Tongue (tissue), 2 donors: Measurements from ENCODE around the gene SMAD6. TPM values are rescaled to one million over a fixed set of nuclear protein-coding genes. Genes with fewer than 3 reads are reported as not detected.

Experiments used
- DNase-seq: peaks from one replicate; pipeline ENCODE4 v3.0.0-alpha.2; 2015
- total RNA-seq: library from RNA; depleted of rRNA; stranded (reverse); fragments of >200 nt; gene quantifications from one replicate; pipeline ENCODE4 v1.2.3, GENCODE V29; 2014

The SMAD6 gene
- total RNA-seq, 1 donor from 2014 or later, result 9.0 TPM

GRCh38 chr15:66721501-66721937, 19.5 kb downstream of the SMAD6 start:
- no peak for DNase-seq

- DNase-seq, result no peak
Observed at GRCh38 chr15:66721954-66722353, 19.9 kb downstream of the SMAD6 start.

- no peak for DNase-seq
Observed at GRCh38 chr15:66722757-66723540, 20.9 kb downstream of the SMAD6 start.

GRCh38 chr15:66723826-66724731, 22.0 kb downstream of the SMAD6 start:
- no peak for DNase-seq

- DNase-seq, result peak; percentile 53
Observed at GRCh38 chr15:66724732-66725463, 22.9 kb downstream of the SMAD6 start.

GRCh38 chr15:66725464-66725785, 23.4 kb downstream of the SMAD6 start:
- DNase-seq, result no peak

GRCh38 chr15:66726386-66726785, 24.4 kb downstream of the SMAD6 start:
- DNase-seq, result no peak

GRCh38 chr15:66729331-66729951, 27.4 kb downstream of the SMAD6 start:
- DNase-seq, result peak; percentile 69

- no peak for DNase-seq
Observed at GRCh38 chr15:66730168-66731021, 28.4 kb downstream of the SMAD6 start.

- DNase-seq, result no peak
Observed at GRCh38 chr15:66733976-66734375, 31.9 kb downstream of the SMAD6 start.

GRCh38 chr15:66734961-66735908, 33.2 kb downstream of the SMAD6 start:
- DNase-seq, result no peak

- no peak for DNase-seq
Observed at GRCh38 chr15:66735909-66736305, 33.9 kb downstream of the SMAD6 start.

GRCh38 chr15:66737243-66738010, 35.4 kb downstream of the SMAD6 start:
- no peak for DNase-seq

- no peak for DNase-seq
Observed at GRCh38 chr15:66738116-66738515, 36.1 kb downstream of the SMAD6 start.

- no peak for DNase-seq
Observed at GRCh38 chr15:66738595-66738994, 36.6 kb downstream of the SMAD6 start.

- DNase-seq, result no peak
Observed at GRCh38 chr15:66739287-66739686, 37.3 kb downstream of the SMAD6 start.

- DNase-seq, result peak; percentile 71
Observed at GRCh38 chr15:66740802-66741201, 38.8 kb downstream of the SMAD6 start.

GRCh38 chr15:66741646-66742045, 39.6 kb downstream of the SMAD6 start:
- DNase-seq, result no peak

- no peak for DNase-seq
Observed at GRCh38 chr15:66742286-66742685, 40.2 kb downstream of the SMAD6 start.
